Stimulated activated naive B cell treated with anti-CD40 and anti-IgM and Interleukin-4, amounts not matched to agents 10 μg/mL and 1 μg/mL and 100 μg/mL, for 72 hours (primary cell): Measurements from ENCODE around the gene MORN4.

Source experiments
- ATAC-seq, 2 donors: fragments of 150-1000 bp; cut with Tn5 transposase; replicated peaks; 2 replicates each; pipeline ENCODE4 v1.10.0; 2021; ENCODE audit warnings: moderate library complexity in 1 of 2
- DNase-seq: peaks from one replicate; pipeline ENCODE4 v3.0.0; 2021
- H3K27ac Mint-ChIP-seq: one replicate; pipeline ENCODE4 v1.8.0; 2022; ENCODE audit warnings: mild to moderate bottlenecking, mixed read lengths
- H3K27me3 Mint-ChIP-seq, 2 donors: one replicate each; pipeline ENCODE4 v1.8.0; 2022; ENCODE audit warnings: mixed read lengths in 2 of 2
- H3K36me3 Mint-ChIP-seq, 2 donors: one replicate each; pipeline ENCODE4 v1.8.0; 2022; ENCODE audit warnings: mixed read lengths in 2 of 2, mild to moderate bottlenecking in 1 of 2
- H3K4me1 Mint-ChIP-seq, 2 donors: one replicate each; pipeline ENCODE4 v1.8.0; 2022; ENCODE audit warnings: mixed read lengths in 2 of 2, mild to moderate bottlenecking in 1 of 2
- H3K4me3 Mint-ChIP-seq, 2 donors: one replicate each; pipeline ENCODE4 v1.8.0; 2022; ENCODE audit warnings: mild to moderate bottlenecking in 2 of 2, mixed read lengths in 2 of 2, moderate library complexity in 1 of 2
- H3K9me3 Mint-ChIP-seq, 2 donors: one replicate each; pipeline ENCODE4 v1.8.0; 2022; ENCODE audit warnings: mixed read lengths in 2 of 2, mild to moderate bottlenecking in 1 of 2

The MORN4 gene

DNA sequence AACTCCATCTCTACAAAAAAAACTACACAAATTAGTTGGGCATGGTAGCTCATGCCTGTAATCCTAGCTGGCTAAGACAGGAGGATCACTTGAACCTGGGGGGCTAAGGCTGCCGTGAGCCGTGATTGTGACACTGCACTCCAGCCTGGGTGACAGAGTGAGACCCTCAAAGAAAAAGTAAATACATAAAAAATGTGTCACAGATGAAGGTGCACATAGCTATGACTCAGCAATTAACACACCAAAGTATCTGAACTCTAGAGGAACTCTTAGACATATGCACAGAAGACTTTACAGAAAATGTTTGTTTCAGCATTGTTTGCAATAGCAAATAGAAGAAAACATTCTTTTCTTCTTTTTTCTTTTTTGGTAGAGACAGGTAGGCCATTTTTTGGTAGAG, 35.5 kb downstream of the MORN4 start:
- Mint-ChIP-seq H3K4me1 (no peaks in the 10 kb centered on the region), H3K9me3 (no peaks in the 10 kb centered on the region), H3K27me3 (no peaks in the 10 kb centered on the region), H3K27ac (no peak overlapping the region), H3K36me3 (no peaks in the 10 kb centered on the region), H3K4me3 (no peak overlapping the region)
- no peak for DNase-seq
- ATAC-seq = no peak

DNA sequence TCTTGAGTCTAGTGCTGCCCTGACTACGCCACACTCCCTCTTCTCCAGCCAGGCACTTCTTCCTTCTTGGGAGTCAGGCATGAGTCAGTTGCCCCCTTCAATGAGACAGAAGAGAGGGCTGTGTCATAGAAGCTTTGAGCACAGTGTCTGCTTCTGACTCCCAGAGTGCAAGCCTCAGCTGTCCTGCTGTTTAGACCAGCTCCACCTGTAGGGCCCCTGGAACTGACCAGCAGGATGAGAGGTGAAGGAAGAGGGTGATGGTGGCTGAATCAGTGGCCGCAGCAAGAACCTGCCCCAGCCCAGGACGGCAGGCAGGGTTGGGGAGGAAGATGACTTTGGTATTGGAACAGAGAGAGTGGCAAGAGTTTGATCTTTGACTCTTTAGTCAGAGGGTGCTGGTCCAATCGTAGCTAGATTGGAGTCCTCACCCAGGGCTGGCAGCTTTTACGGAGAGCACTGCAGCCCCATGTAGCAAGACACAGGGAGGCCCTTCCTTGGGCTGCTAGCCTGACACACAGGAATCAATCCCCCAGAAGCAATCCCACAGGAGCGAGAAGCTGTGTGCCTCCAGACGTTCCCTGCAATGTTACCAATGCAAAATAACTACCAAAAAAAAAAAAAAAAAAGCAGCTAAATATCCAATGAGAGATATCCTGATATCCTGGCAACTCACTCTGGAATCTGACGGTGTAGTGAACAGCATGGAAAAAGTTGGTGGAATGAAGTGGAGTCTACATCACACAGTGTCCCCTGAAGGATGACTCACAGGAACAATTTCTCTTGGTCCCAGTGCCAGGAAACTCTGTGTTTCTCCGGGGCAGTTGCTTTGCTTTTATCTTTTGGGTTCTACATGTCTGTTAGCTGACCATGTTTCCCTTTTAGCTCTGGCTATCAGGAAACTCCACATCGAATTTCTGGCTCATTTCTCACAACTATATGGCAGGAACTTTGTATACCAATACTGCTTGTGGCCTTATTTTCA, 36.9 kb downstream of the MORN4 start:
- no peaks in the 10 kb centered on the region for H3K36me3 Mint-ChIP-seq
- ATAC-seq = no peak
- no peak for DNase-seq
- peak overlapping the region; percentile 43 for H3K27ac Mint-ChIP-seq
- H3K4me1 Mint-ChIP-seq = no peaks in the 10 kb centered on the region
- H3K27me3 Mint-ChIP-seq = no peaks in the 10 kb centered on the region
- H3K4me3 Mint-ChIP-seq = no peak overlapping the region
- no peaks in the 10 kb centered on the region for H3K9me3 Mint-ChIP-seq

DNA sequence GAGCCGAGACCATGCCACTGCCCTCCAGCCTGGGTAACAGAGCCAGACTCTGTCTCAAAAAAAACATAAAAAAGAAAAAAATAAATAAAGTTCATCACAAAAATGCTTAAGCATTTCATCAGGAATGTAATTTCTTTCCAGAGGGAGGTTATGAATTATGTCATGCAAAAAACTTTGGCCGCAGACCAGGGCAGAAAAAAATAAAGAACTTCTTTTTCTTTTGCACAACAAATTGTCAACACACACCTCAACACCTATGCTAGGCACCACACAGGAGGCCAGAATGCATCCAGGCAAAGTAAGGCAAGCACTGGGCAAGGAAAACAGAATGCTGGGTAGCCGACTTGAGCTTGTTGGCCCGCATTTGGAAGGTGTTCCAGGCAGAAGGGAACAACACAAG, 39.9 kb downstream of the MORN4 start:
- no peaks in the 10 kb centered on the region for H3K4me1 Mint-ChIP-seq

DNA sequence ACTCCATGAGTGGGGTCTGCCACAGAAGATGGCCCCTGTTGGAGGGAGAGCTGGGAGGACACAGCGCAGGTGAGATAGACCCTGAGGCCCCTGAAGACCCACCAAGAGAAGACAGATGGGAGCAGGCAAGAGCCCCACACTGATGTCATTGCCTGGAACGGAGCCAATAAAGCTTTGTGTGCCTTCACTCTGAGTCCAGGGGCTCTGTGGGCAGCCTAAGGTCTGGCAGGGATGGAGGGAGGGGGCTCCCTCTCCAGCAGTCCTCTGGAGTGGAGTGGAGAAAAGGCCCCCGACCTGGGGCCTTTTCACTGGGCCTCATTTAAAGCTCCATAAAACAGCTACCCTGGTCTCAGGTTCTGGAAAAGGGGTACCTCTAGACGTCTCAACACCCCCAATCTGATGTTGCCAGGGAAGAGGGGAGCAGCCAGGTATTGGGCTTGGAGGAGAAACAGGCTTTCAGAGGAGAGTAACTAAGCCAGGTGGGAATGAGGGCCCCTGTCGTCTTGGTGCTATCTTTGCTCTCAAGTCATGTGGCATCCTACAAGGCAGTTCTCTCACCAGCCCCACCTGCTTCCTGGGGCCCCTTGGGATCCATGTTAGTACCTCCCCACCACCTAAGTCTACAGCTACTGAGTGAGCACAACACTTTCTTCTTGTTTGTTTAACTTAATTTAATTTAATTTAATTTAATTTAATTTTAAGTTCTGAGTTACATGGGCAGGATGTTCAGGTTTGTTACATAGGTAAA, 42.4 kb downstream of the MORN4 start:
- Mint-ChIP-seq H3K36me3 (no peaks in the 10 kb centered on the region), H3K27ac (no peak overlapping the region), H3K27me3 (no peaks in the 10 kb centered on the region), H3K9me3 (no peaks in the 10 kb centered on the region), H3K4me1 (no peaks in the 10 kb centered on the region), H3K4me3 (no peak overlapping the region)
- DNase-seq = no peak
- ATAC-seq = no peak

More for the DNA sequence above, 39.9 kb downstream of the MORN4 start:
- H3K36me3 Mint-ChIP-seq = no peaks in the 10 kb centered on the region
- DNase-seq (no peak), ATAC-seq (no peak)
- H3K9me3 Mint-ChIP-seq = no peaks in the 10 kb centered on the region
- no peaks in the 10 kb centered on the region for H3K27me3 Mint-ChIP-seq
- no peak overlapping the region for H3K4me3 Mint-ChIP-seq
- no peak overlapping the region for H3K27ac Mint-ChIP-seq

DNA sequence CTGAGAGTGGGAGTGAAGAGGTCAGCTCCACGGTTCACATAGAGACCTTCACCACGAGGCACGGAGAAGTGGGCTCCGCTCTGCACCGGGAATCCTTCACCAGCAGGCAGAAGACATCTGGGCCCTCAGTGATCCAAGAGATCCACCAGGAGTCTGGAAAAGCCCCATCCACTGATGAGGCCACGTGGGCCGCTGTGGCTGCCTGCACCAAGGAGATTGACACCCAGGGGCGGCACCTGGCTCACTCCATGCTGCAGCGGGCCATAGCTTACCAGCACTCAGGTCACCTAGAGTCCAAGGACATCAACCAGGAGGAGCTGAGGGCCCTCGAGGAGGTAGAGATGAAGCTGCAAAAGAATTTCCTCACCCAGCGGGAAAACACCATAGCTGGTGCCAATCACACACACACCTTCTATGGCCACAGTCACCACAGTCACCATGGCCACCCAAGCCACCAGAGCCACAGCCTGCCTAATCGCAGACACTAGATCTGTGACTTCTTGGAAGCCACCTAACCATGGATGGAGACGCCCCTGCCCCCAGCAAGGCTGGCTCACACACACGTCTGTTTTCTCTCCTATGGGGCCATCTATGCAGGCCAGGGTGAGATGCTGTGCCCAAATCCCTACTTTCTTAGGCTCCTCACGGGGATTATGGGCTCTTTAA, 43.1 kb downstream of the MORN4 start:
- ATAC-seq (no peak), DNase-seq (no peak)

DNA sequence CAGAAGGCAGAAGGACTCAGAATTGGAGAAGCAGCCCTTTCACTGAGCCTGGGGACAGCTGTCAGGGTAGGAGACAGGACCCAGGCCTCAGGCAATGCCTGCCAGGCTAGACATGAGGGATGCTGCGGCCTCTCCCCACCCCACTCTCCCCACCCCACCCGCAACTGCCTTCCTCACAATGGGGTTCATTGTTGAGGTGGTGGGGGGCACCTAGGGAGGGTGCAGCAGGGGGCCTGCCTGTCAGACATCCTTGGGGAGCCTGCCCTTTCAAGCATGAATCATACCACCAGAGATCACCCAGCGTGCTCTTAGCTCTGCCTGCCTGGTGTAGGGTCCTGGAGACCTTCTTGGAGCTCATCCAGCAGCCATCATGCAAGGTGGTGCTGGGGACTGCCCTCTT, 43.8 kb downstream of the MORN4 start, which contains the start of gene C10orf62:
Gene C10orf62 (plus strand): TSS at position 243 of the 400 bp plus-strand sequence. CDS start 177 bp downstream, outside the sequence.
- no peak for ATAC-seq
- no peak within 1 kb of the TSS for H3K4me3 Mint-ChIP-seq

More for the DNA sequence above, 43.1 kb downstream of the MORN4 start:
- no peaks in the 10 kb centered on the region for H3K27me3 Mint-ChIP-seq
- no peak overlapping the region for H3K4me3 Mint-ChIP-seq
- no peak overlapping the region for H3K27ac Mint-ChIP-seq
- H3K9me3 Mint-ChIP-seq = no peaks in the 10 kb centered on the region
- H3K36me3 Mint-ChIP-seq = no peaks in the 10 kb centered on the region
- no peaks in the 10 kb centered on the region for H3K4me1 Mint-ChIP-seq

DNA sequence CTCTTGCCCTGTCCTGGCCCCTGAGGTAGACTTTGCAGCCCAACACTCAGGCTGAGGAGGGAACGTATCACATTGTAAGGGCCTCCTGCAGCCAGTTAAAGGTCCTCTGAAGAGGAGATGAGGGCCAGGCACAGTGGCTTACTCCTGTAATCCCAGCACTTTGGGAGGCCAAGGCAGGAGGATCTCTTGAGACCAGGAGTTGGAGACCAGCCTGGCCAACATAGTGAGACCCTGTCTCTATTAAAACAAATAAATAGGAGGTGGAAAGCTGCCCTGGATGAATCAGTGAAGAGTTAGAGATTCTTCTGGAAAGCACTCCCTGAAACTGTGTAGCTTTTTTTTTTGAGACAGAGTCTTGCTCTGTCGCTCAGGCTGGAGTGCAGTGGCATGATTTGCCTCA, 46.1 kb downstream of the MORN4 start:
- Mint-ChIP-seq H3K27ac (no peak overlapping the region), H3K27me3 (no peaks in the 10 kb centered on the region), H3K4me3 (no peak overlapping the region), H3K9me3 (no peaks in the 10 kb centered on the region), H3K4me1 (no peaks in the 10 kb centered on the region), H3K36me3 (no peaks in the 10 kb centered on the region)
- ATAC-seq = no peak
- no peak for DNase-seq

More for the DNA sequence above, 43.8 kb downstream of the MORN4 start, which contains the start of gene C10orf62:
- no peak within 1 kb of the TSS for H3K27ac Mint-ChIP-seq
- H3K36me3 Mint-ChIP-seq = no peaks in the 10 kb centered on the region
- H3K9me3 Mint-ChIP-seq = no peaks in the 10 kb centered on the region
- no peaks in the 10 kb centered on the region for H3K27me3 Mint-ChIP-seq
- DNase-seq = no peak
- no peaks in the 10 kb centered on the region for H3K4me1 Mint-ChIP-seq

DNA sequence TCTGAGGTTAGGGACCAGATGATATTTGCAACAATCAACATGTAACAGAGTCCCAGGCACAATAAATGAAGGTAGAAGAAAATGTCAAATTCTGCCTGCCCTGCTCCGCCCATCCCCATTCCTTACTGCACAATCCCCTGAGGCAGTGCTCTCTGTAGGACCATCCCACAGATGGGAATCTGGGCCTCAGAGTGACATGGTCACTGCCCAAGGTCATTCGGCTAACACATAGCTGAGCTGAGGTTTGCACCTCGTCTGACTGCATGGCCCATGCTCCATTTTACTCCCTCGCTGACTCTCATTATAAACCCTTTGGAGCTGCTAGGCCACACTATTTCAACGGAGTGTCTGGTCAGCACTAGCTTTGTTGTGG, 47.9 kb downstream of the MORN4 start:
- Mint-ChIP-seq H3K4me3 (no peak overlapping the region), H3K27me3 (no peaks in the 10 kb centered on the region), H3K36me3 (no peaks in the 10 kb centered on the region), H3K4me1 (no peaks in the 10 kb centered on the region), H3K27ac (no peak overlapping the region), H3K9me3 (no peaks in the 10 kb centered on the region)
- DNase-seq = no peak
- ATAC-seq = no peak

DNA sequence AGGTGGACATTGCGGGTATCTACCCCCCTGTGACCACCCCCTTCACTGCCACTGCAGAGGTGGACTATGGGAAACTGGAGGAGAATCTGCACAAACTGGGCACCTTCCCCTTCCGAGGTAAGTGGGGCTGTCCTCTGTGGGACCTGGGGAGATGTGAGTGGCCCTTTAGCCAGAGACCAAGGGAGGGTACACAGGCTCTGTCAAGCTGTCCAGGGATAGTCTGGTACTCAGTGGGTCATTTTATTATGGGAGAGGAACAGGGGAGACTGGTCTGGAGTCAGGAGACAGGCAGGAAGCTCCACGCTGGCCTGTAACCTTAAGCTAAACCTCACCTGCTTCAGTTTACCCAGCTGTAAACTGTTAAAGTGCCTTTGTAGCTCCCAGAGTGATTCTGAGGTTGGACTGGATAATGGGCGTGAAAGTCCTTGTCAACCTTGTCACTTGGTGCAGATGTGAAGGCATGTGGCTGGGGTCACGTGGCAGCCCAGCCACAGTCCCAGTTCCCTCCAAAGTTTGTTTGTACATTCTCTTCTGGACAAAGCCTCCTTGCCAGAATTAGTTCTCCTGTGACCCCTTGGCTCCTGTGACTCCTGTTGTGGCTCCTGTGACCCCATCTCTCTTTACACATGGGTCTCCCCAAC, 48.4 kb downstream of the MORN4 start:
- ATAC-seq (no peak), DNase-seq (no peak)
- no peak overlapping the region for H3K27ac Mint-ChIP-seq
- H3K9me3 Mint-ChIP-seq = no peaks in the 10 kb centered on the region
- no peak overlapping the region for H3K4me3 Mint-ChIP-seq
- H3K4me1 Mint-ChIP-seq = no peaks in the 10 kb centered on the region
- H3K36me3 Mint-ChIP-seq = no peaks in the 10 kb centered on the region
- H3K27me3 Mint-ChIP-seq = no peaks in the 10 kb centered on the region

DNA sequence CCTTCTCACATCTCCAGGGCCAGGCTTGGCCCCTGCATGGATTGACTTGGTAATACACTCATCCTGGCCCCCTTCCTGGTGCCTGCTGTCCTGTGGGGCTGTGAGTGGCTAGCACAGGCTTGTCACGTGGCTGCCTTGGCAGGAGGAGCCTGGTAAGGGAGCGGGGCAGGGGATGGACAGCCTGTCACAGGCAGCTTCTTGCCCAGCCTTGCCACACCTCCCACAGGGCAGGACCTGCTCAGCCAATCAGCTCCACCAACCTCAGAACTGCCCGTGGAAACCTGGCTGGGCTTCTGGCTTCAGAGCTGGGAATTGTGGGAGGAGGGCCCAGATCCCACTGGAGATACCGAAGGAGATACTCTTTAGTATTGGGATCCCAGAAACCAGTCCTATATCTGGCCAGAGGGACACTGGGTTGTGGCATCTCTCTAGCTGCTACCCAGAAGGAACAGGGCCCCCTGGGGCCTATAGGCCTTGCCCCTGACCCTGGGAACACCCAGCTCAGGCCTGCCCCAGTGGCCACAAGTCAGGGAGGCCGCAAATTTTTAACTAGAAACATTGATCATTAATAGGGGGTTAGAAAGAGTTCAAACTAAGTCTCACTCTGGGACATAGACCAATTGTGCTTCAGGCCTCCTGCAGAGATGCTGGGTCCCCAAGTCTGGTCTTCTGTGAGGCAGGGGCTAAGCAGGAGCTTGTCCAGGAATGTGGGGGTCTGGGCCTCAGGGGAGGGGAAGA, 49.1 kb downstream of the MORN4 start, which contains the start of gene HOGA1:
Gene HOGA1 (plus strand): TSS at position 330 of the 738 bp plus-strand sequence. CDS start 315 bp downstream, at position 645.
- no peak within 1 kb of the TSS for H3K27ac Mint-ChIP-seq

DNA sequence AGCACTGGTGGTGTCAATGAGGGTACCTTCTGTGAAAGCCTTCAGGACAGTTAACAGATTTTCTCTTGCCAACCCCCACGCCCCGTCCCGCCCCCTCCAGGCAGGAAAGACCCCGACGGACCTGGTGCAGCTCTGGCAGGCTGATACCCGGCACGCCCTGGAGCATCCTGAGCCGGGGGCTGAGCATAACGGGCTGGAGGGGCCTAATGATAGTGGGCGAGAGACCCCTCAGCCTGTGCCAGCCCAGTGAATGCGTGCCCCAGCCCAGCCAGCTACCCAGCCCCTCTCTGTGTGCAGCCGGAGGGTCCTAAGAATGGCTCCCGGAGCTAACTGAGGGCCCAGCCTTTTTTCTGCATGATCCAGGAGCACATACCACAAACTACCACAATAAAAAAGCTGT, 49.8 kb downstream of the MORN4 start:
- no peaks in the 10 kb centered on the region for H3K4me1 Mint-ChIP-seq
- ATAC-seq (no peak), DNase-seq (no peak)
- no peak overlapping the region for H3K27ac Mint-ChIP-seq
- no peaks in the 10 kb centered on the region for H3K9me3 Mint-ChIP-seq
- no peaks in the 10 kb centered on the region for H3K27me3 Mint-ChIP-seq
- H3K36me3 Mint-ChIP-seq = no peaks in the 10 kb centered on the region
- H3K4me3 Mint-ChIP-seq = no peak overlapping the region

More for the DNA sequence above, 49.1 kb downstream of the MORN4 start, which contains the start of gene HOGA1:
- no peaks in the 10 kb centered on the region for H3K36me3 Mint-ChIP-seq
- H3K4me1 Mint-ChIP-seq = no peaks in the 10 kb centered on the region
- no peaks in the 10 kb centered on the region for H3K27me3 Mint-ChIP-seq
- no peak for ATAC-seq
- H3K9me3 Mint-ChIP-seq = no peaks in the 10 kb centered on the region
- H3K4me3 Mint-ChIP-seq = no peak within 1 kb of the TSS
- no peak for DNase-seq

DNA sequence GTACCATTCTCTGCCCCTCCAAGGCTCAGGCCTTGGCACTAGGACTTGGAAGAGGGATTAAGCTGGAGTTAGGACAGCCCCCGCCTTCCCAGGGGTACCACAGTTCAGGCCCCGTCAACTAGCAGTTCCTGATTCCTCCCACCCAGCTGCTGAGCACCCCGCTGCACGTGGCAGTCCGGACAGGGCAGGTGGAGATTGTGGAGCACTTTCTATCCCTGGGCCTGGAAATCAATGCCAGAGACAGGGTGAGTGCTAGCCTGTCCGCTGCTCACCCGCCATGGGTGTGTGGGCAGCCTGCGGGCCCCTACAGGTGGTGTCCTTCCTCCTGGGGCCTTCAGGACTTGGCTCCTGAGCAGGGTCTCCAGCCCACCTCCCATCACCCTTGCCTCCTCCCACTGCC, 51.1 kb downstream of the MORN4 start:
- no peaks in the 10 kb centered on the region for H3K4me1 Mint-ChIP-seq
- DNase-seq (no peak), ATAC-seq (no peak)
- no peak overlapping the region for H3K4me3 Mint-ChIP-seq
- no peak overlapping the region for H3K27ac Mint-ChIP-seq
- H3K9me3 Mint-ChIP-seq = no peaks in the 10 kb centered on the region
- H3K36me3 Mint-ChIP-seq = no peaks in the 10 kb centered on the region
- H3K27me3 Mint-ChIP-seq = peaks cover 0 to 6% of the 10 kb centered on the region in 2 donors
